GM21526 (cell line): ENCODE measurements around the gene EDEM1.
"Not testable (repeated sequence)": the region's sequence is repeated elsewhere in the genome, so short reads cannot be mapped to it uniquely, and the experiment has no call there.

Experiments used
- ATAC-seq: cut with Tn5 transposase; IDR thresholded peaks from one replicate; pipeline ENCODE4 v1.9.1; 2021; ENCODE audit warnings: moderate library complexity; ENCODE audit not compliant: unreplicated experiment, low FRiP score

The EDEM1 gene

DNA sequence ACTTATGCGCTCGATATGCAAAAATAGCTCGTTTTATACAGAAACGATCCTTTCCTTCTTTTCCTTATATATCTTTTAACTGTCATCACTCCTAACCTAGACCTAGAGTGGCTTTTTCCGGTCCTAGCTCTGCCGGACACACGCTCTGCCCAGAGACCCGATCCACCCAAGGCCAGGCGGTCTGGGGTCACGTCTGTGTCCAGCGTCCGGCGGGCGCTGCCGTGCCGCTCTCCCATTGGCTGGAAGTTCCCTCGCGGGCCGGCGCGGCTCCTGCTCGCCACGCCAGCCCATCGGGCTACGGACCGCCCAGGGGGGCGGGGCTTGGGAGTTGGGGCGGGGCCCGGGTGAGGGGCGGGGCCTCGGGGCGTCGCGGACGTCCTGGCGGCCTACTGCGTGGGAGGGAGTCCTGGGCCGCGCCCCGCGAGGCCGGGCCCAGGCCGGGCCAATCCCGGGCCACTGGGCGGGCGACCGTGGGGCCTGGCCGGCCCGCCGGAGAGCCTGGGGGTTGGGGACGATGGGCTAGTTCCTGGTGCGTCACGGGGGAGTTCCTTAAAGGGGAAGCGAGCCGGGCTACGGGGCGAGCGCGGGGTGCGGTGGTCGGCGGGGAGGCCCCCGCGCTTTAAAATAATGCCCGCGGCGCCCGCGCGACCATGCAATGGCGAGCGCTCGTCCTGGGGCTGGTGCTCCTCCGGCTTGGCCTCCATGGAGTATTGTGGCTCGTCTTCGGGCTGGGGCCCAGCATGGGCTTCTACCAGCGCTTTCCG lies at the start of gene EDEM1:
Gene EDEM1, plus strand, starts transcription at position 552 of the 764 bp plus-strand sequence. Its CDS starts 99 bp downstream, at position 651.
- ATAC-seq = peak; percentile 74

DNA sequence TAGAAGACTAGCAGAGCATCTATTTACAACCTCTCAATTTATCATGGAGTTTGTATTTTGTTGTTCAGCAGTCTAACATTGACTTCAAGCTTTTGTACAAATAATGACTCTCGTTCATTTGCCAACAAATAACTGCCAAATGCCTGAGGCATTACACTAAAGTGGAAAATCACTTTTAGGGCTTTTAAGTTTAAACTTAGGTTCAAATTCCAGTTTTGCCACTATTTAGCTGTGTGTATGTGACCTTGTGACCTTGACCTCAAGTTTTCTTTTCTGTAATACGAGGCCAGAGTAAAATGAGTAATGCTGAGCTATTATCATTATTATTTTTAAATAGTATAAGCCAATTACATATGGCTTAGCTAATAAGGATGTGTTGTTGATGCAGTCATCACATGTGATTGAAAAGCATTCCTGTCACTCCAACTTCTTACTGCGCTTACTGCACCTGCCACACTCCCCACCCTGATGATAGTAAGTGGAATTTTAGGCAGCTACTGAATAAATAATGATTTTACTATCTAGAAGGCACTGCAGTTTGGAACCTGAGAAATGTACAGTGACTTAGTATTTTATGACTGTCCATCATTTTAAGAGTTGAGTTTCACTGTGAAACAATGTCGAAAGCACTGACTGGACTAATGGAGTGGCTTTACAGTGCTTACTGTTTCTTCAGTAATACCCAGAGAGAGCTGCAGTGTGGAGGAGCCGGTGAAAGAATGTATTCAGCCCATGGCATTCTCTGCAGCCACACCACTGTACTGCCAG lies 49.1 kb upstream of the EDEM1 start:
- ATAC-seq = no peak

DNA sequence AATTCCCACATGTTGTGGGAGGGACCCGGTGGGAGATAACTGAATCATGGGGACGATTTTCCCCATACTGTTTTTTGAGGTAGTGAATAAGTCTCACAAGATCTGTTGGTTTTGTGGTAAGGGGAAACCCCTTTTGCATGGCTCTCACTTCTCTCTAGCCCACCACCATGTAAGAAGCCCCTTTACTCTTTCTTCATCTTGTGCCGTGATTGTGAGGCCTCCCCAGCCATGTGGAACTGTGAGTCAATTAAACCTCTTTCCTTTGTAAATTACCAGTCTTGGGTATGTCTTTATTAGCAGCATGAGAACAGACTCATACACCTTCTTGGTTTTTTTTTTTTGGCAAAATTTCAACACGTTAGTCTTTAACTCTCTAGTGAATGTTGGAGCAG lies 47.3 kb upstream of the EDEM1 start:
- ATAC-seq = peak; percentile 30

DNA sequence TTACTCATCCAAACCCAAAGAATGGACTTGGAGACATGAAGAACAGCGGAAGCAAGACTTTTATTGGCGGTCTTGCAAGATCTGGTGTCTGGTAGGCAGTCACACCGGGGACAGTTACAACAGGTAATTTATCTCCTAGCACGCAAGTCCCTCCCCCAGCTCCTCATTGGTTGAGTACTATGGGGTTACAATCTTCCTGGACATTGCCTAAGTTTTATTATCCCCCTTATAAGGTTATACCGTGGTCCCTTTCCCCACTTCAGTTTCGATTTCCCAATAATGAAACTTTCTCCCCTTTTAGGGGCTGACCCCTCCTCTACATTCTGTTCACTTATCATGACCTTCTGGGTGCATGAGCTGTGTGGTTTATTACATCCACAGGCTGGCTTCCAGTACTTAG lies 46.7 kb upstream of the EDEM1 start:
- ATAC-seq = no peak

DNA sequence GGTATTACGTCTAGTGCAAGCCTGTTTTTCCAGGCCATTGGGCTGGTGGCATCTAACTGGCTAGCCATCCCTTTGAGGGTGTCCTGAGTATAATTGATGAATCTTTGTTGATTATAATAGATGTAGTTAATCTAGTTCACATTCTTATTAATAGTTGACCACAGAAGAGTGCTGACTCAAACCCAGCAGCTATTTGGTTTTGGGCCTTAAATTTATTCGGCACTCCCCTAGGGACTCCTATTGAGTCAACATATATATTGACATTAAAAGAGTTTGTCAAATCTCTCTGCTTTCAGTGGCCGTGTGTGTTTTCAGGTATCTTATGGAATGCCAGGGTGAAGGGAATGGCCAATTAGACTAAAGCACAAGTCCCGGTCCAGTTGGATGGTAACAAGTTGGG lies 45.7 kb upstream of the EDEM1 start:
- no peak for ATAC-seq

DNA sequence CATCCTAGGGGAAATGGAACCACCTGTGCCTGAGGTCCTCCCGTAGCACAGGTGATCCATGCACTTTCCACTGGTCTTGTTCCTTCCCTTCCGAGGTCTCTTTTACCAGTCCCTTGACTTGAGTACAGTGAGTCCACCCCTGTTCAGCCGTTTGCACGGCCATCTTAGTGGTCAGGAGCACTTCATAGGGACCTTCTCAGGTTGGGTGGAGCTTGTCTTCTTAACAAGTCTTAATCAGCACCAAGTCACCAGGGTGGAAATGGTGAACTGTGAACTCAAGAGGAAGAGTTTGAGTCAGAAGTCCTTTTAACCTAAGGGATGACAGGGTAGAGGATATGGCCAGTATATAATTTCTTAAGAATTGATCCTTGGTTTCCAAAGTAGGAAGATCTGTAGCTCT lies 44.0 kb upstream of the EDEM1 start:
- ATAC-seq = no peak

DNA sequence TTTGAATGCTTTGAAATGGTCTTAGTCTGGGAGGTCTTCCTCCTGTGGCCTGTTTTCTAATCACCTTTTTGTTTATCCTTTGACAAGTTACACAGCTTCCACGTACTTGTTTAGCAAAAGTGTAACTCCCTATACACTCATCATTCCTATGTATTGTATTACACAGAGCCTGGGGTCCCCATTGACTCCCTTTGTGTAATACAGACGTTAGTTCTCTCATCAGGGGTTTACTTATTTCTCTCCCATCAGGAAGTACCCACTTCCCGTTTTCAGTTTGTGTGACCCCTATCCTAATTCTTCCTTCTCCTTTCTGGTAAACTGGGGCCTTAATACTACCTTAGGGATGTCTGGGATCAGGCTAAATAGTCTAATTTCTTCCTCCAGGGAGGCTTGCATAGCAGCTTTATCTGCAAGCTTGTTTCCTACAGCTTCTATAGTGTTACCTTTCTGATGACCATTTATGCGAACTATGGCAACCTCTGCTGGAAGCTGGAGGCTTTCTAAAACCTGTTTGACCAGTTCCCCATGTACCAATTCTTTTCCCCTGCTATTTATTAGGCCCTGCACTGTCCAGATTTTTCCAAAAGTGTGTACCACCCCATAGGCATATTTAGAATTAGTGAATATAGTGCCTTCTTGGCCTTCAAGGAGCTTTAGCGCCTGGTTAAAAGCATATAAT lies 43.1 kb upstream of the EDEM1 start:
- ATAC-seq = no peak

DNA sequence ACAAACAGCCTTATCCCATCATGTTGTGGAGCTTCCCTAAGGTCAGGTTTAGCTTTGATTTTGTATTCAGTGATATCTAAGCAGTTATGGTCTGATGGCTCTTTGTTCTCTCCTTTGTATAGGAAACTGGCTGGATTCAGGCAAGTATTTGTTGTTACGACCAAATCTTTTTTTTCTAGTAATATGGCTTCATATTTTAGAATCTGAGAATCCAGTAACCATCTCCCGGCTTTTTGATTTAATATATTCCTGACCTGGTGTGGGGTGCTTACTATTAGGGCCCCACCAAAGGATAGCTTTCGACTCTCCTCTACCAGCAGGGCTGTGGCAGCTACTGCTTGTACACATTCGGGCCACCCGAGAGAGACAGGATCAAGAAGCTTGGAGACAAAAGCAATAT lies 42.4 kb upstream of the EDEM1 start:
- ATAC-seq = no peak

DNA sequence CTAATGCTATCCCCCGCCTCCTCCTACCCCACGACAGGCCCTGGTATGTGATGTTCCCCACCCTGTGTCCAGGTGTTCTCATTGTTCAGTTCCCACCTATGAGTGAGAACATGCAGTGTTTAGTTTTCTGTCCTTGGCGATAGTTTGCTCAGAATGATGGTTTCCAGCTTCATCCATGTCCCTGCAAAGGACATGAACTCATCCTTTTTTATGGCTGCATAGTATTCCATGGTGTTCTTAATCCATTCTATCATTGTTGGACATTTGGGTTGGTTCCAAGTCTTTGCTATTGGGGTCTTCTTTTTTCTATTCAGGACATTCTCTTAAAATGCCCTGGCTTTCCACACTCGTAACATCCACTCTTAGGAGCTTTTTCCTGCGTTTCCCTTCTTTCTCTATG lies 40.4 kb upstream of the EDEM1 start:
- not testable (repeated sequence) for ATAC-seq

DNA sequence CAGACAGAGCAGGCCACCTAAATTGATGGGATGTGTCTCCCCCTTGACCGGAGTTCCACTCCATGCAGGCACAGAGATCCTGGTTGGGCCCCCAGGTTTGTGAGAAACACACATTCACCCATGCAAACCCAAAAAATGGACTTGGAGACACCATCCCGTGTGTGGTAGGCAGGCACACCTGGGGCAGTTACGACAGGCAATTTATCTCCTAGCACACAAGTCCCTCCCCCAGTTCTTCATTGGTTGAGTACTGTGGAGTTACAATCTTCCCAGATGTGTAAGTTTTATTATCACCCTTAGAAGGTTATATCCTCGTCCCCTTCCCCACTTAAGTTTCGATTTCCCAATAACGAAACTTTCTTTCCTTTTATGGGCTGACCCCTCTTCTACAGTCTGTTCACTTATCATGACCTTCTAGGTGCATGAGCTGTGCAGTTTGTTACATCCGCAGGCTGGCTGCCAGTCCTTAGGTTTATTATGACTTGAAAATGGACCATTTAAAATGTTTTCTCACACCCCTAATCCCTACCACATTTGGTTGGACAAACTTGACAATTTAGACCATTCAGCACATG lies 38.1 kb upstream of the EDEM1 start:
- no peak for ATAC-seq

DNA sequence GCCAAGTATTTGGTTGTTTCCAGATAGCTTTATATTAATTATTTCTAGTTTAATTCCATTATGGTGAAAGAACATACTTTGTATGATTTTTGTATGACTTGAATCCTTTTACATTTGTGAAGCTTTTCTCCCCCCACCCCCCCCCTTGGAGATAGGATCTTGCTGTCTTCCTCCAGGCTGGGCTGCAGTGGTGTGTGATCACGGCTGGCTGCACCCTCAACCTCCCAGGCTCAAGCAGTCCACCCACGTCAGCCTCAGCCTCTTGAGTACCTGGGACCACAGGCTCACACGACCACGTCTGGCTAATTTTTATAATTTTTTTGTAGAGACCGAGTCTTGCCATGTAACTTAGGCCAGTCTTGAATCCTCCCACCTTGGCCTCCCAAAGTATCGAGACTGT lies 35.9 kb upstream of the EDEM1 start:
- no peak for ATAC-seq

DNA sequence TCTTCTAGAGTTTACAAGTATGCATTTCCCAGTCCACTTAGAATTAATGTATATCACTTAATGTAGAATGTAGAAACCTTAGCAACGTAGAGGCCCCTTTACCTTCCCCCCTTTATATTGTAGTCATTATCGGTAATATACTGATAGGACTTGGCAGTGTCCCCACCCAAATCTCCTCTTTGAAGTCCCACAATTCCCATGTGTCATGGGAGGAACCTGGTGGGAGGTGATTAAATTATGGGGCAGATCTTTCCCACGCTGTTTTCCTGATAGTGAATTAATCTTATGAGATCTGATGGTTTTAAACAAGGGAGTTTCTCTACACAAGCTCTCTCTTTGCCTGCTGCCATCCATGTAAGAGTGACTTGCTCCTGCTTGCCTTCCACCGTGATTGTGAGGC lies 34.4 kb upstream of the EDEM1 start:
- ATAC-seq = no peak

DNA sequence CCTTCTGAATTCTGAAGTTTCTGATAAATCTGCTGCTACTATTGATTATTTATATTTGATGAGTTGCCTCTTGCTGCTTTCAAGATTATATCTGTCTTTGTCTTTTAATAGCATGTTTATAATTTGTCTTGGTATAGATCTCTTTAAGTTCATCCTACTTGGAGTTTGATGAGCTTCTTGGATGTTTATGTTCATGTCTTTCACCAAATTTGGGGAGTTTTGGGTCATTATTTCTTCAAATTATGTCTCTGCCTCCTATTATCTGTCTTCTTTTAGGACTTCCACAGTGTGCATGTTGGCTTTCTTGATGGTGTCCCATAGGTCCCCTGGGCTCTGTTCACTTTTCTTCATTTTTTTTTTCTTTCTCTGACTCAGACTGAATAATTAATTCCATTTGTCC lies 32.3 kb upstream of the EDEM1 start:
- no peak for ATAC-seq

DNA sequence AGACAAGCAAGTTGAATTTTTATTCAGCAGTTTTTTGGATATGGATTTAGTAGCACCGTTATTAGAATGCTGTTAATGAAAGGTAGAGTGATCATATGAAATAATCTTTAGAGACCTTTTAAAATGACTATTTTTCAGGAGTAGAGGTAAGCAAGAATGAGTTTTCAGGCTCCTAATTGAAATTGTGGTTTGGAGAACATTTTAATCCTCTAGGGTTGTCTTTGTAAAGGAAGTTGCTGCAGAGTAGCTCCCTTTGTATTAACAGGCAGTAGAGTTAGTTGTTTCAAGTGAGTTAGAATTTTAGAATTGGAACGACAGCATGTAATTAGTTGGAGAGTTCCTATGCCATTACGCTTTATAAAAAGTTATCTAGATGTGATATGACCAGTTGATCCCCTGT lies 27.2 kb upstream of the EDEM1 start:
- ATAC-seq = no peak

DNA sequence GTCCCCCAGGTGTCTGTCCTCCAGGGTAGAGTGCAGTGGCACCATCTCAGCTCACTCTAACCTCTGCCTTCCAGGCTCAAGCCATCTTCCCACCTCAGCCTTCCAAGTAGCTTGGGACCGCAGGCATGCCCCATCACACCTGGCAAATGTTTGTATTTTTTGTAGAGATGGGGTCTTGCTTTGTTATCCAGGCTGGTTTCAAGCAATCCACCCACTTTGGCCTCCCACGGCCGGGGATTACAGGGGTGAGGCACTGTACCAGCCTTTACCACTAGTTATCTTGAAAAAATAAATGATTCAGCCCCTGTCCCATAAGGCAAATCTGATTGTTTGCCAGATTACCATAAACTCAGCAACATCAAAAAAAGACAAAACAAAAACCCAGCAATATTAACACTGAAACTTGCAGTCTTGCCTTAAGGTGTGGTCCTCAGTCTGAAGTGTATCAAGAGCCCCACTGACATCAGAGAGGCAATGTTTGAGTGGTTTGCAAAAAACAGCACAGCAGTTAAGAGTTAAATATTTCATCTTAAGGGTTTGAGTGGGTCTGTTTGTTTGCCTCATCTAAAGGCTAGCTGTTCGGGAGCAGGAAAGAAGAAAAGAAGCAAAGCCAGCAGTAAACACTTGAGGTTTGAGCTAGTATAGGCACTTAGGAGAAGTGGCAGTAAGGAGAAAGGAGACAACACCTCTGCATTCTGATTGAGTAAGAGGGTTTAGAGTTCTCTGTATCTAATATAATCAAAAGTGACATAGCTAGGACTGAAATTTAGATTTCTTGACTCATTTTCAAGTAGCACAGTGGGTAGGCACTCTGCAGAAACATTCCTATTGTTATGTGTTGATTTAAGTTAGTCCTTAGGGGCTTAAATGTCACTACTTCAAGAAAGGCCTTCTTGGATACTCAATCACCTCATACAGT lies 26.3 kb upstream of the EDEM1 start:
- no peak for ATAC-seq

DNA sequence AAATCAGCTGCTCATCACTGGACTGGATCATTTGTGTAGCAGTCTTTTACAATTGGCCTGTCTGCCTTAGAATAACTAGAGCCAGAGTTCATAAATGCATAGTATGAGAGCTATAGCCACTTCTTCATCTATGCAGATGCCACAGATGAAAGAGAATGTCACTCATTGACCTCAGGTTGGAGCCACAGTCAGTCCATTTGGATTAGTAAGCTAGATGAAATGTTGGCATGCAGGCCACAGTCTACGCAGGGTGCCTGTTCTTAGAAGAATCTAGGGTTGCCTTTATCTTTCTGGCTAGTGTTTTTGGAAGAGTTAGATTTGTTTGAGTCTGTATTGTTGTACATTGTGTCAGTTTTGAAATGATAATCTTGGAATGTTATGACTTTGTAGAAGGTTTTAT lies 25.4 kb upstream of the EDEM1 start:
- ATAC-seq = no peak

DNA sequence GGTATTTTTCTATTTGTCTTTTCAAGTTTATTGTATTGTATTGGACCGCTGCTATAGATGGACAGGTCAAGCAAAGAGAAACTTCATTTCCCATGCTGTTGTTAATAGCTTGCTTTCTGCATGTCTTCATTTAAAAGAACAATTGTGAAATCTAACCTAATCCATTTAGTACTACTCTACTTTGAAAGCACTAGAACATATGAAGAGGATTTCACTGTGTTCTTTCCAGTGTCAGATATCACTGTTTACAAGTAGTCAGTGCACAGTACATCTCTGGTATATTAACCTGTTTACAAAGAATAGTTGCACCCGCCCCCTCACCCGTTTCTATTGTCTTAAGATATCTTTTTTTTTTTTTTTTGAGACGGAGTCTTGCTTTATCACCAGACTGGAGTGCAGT lies 21.8 kb upstream of the EDEM1 start:
- no peak for ATAC-seq

DNA sequence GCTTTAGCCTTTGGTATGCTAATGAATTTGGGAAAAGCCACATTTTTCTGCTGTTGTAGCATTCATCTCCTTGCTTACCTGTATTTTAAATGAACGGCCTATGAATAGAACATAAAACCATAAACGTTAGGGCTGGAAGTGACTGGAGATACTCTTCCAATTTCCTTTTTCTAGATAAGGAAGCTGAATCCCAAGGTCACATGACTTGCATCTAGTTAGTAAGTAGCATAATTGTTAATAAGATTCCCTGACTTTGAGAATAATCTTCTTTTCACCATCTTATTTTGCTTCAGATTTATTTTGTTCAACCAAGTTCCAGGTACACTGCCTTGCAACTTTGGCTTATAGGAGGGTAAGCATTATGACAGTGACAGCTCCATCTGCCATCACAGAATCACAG lies 20.7 kb upstream of the EDEM1 start:
- no peak for ATAC-seq

DNA sequence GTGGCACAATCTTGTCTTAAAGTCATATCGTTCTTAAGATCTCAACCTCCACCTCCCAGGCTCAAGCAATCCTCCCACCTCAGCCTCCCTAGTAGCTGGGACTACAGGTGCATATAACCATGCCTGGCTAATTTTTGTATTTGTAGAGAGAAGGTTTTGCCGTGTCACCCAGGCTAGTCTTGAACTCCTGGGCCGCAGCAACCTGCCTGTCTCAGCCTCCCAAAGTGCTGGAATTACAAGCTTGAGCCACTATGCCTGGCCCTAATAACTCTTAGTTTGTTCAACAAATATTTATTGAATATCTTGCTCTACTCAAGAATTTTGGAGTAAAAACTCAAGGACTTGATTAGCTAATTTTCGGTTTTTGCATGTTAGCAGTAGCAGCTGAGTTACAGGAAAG lies 19.4 kb upstream of the EDEM1 start:
- ATAC-seq = no peak

DNA sequence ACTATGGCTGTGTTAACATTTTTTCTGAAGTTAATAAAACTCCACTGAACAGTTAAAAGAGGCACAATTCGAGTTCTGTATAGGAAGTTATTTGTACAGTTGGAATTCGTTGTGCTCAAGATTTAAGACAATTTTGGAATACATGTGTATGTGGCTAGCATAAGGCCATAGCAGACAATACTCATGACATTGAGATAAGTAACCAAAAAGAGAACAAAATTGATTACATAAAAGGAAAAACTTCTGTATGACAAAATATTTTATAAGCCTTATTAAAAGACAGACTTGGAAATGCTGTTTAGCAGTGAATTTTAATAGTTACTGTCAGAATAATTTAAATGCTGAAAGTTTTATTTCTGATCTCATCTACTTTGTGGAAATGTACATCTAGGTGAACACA lies 17.7 kb upstream of the EDEM1 start:
- no peak for ATAC-seq
